Measurements from ENCODE around the gene GNG7. TPM values are rescaled to one million over a fixed set of nuclear protein-coding genes. Genes with fewer than 3 reads are reported as not detected.

Gene GNG7
- polyA plus RNA-seq, 1 of the 3 experiments (the other 2 are of a cell fraction), result 2.2 TPM

DNA sequence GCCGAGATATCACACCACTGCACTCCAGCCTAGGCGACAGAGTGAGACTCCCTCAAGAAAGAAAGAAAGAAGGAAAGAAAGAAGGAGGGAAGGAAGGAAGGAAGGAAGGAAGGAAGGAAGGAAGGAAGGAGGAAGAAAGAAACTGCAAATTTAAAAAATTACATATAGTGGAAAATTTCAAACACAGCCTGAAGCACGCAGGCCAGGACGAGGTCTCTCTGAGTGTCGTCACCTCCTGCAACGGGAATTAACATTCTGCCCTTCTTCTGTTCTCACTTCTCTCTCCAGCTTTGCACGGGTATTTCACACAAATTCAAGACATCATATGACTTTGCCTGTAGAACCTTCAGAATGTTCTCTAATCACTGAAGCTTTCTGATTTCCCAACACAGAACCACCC lies 108.2 kb downstream of the GNG7 start:
- Histone ChIP-seq H3K36me3 (replicated peaks in 1 of 2; ENCODE audit: control insufficient read depth in 1 of 2, insufficient read depth in 2 of 2, low read length in 1 of 2) (no peaks in the 10 kb centered on the region), H3K79me2 (ENCODE audit: insufficient read depth) (no peaks in the 10 kb centered on the region), H3K4me3 (ENCODE audit: low read depth in 2 of 2, low read length in 1 of 2) (no peak overlapping the region), H3K4me1 (ENCODE audit: control insufficient read depth in 1 of 2, insufficient read depth in 2 of 2, low read depth in 1 of 2, low read length in 1 of 2) (peaks cover 0 to 4% of the 10 kb centered on the region in 2 experiments; a peak in 1 of 4 replicates), H2AFZ (ENCODE audit: low read depth) (no peak overlapping the region), H3F3A (replicated peaks; ENCODE audit: insufficient read depth) (peaks cover 11% of the 10 kb centered on the region), H3K9me2 (no peaks in the 10 kb centered on the region), H4K20me1 (ENCODE audit: insufficient read depth) (no peaks in the 10 kb centered on the region), H3K27me3 (ENCODE audit: insufficient read depth) (no peaks in the 10 kb centered on the region), H3K27ac (ENCODE audit: low read depth in 2 of 2, low read length in 1 of 2) (no peak overlapping the region), H3K9ac (no peak overlapping the region), H3K9me3 (no peaks in the 10 kb centered on the region), H3K4me2 (no peak overlapping the region)
- ChIA-PET POLR2A (no interaction called here), CTCF (interaction anchor here (0.7 to 5.6 kb wide), 4 partner anchors 15 to 729 kb away, joined by 3 to 35 read pairs (median 5); no protein-coding TSS in a partner anchor)
- TF ChIP-seq EP300 (IDR thresholded peaks at IDR 0.05; ENCODE audit: borderline replicate concordance in 1 of 2, low read depth in 1 of 2, low read length in 1 of 2) (no peak), MXI1 (IDR thresholded peaks at IDR 0.05; ENCODE audit: low read depth, low read length) (no peak)
- TF ChIP-seq, protein P1, sequence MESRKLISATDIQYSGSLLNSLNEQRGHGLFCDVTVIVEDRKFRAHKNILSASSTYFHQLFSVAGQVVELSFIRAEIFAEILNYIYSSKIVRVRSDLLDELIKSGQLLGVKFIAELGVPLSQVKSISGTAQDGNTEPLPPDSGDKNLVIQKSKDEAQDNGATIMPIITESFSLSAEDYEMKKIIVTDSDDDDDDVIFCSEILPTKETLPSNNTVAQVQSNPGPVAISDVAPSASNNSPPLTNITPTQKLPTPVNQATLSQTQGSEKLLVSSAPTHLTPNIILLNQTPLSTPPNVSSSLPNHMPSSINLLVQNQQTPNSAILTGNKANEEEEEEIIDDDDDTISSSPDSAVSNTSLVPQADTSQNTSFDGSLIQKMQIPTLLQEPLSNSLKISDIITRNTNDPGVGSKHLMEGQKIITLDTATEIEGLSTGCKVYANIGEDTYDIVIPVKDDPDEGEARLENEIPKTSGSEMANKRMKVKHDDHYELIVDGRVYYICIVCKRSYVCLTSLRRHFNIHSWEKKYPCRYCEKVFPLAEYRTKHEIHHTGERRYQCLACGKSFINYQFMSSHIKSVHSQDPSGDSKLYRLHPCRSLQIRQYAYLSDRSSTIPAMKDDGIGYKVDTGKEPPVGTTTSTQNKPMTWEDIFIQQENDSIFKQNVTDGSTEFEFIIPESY (IDR thresholded peaks at IDR 0.05; ENCODE audit: borderline replicate concordance, low read depth), result no peak
- DNase-seq, result no peak
- 76% methylated on average over 7 of the region's 7 CpGs for WGBS (ENCODE audit: low lambda C conversion rate)

DNA sequence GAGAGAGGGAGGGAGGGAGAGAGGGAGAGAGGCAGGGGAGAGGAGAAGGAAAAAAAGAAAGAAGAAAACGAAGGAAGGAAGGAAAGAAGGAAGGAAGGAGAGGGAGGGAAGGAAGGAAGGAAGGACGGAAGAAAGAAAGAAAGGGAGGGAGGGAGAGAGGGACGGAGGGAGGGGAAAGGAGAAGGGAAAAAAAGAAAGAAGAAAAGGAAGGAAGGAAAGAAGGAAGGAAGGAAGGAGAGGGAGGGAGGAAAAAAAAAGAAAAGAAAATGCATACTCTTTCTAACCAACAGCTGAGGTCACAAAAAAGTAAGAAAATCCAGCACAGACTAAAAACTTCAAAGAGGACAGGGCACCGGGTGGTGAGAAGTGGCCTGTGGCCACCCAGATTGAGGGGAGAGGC lies 109.7 kb downstream of the GNG7 start:
- no peak for DNase-seq
- ChIA-PET POLR2A (no interaction called here), CTCF (interaction anchor here (1.1 to 5.6 kb wide), 3 partner anchors 14 to 116 kb away, joined by 4 to 35 read pairs (median 5); no protein-coding TSS in a partner anchor)
- Histone ChIP-seq H3K4me2 (no peak overlapping the region), H3K4me3 (ENCODE audit: low read depth in 2 of 2, low read length in 1 of 2) (no peak overlapping the region), H3K9ac (no peak overlapping the region), H4K20me1 (ENCODE audit: insufficient read depth) (no peaks in the 10 kb centered on the region), H3K27ac (ENCODE audit: low read depth in 2 of 2, low read length in 1 of 2) (no peak overlapping the region), H3K9me2 (no peaks in the 10 kb centered on the region), H3K27me3 (ENCODE audit: insufficient read depth) (no peaks in the 10 kb centered on the region), H3F3A (replicated peaks; ENCODE audit: insufficient read depth) (peaks cover 11% of the 10 kb centered on the region), H3K9me3 (no peaks in the 10 kb centered on the region), H3K4me1 (ENCODE audit: control insufficient read depth in 1 of 2, insufficient read depth in 2 of 2, low read depth in 1 of 2, low read length in 1 of 2) (no peaks in the 10 kb centered on the region), H2AFZ (ENCODE audit: low read depth) (no peak overlapping the region), H3K36me3 (replicated peaks in 1 of 2; ENCODE audit: control insufficient read depth in 1 of 2, insufficient read depth in 2 of 2, low read length in 1 of 2) (no peaks in the 10 kb centered on the region), H3K79me2 (ENCODE audit: insufficient read depth) (no peaks in the 10 kb centered on the region)
- 57% methylated on average over 4 of the region's 4 CpGs for WGBS (ENCODE audit: low lambda C conversion rate)
- TF ChIP-seq FOXJ3 (CRISPR knock-in tag; IDR thresholded peaks at IDR 0.05) (no peak), MEF2A (IDR thresholded peaks at IDR 0.05; ENCODE audit: borderline replicate concordance, low read depth) (no peak), RCOR1 (IDR thresholded peaks at IDR 0.05; ENCODE audit: low read length) (no peak)
- TF ChIP-seq, protein P2, sequence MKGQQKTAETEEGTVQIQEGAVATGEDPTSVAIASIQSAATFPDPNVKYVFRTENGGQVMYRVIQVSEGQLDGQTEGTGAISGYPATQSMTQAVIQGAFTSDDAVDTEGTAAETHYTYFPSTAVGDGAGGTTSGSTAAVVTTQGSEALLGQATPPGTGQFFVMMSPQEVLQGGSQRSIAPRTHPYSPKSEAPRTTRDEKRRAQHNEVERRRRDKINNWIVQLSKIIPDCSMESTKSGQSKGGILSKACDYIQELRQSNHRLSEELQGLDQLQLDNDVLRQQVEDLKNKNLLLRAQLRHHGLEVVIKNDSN (IDR thresholded peaks at IDR 0.05; ENCODE audit: borderline replicate concordance, low read depth), result no peak
- TF ChIP-seq, protein P3, sequence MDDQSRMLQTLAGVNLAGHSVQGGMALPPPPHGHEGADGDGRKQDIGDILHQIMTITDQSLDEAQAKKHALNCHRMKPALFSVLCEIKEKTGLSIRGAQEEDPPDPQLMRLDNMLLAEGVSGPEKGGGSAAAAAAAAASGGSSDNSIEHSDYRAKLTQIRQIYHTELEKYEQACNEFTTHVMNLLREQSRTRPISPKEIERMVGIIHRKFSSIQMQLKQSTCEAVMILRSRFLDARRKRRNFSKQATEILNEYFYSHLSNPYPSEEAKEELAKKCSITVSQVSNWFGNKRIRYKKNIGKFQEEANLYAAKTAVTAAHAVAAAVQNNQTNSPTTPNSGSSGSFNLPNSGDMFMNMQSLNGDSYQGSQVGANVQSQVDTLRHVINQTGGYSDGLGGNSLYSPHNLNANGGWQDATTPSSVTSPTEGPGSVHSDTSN (IDR thresholded peaks at IDR 0.05), result no peak
- TF ChIP-seq, protein P4, sequence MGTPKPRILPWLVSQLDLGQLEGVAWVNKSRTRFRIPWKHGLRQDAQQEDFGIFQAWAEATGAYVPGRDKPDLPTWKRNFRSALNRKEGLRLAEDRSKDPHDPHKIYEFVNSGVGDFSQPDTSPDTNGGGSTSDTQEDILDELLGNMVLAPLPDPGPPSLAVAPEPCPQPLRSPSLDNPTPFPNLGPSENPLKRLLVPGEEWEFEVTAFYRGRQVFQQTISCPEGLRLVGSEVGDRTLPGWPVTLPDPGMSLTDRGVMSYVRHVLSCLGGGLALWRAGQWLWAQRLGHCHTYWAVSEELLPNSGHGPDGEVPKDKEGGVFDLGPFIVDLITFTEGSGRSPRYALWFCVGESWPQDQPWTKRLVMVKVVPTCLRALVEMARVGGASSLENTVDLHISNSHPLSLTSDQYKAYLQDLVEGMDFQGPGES (IDR thresholded peaks at IDR 0.05; ENCODE audit: low read depth, low read length), result no peak
